Parietal lobe (tissue), 1 donor: Measurements from ENCODE around the gene SRPRB. TPM values are rescaled to one million over a fixed set of nuclear protein-coding genes. Genes with fewer than 3 reads are reported as not detected.

Experiments
- total RNA-seq: library from RNA; depleted of rRNA; stranded (reverse); fragments of >200 nt; gene quantifications from one replicate; pipeline ENCODE4 v1.2.3, GENCODE V29; 2014

SRPRB gene
- 30.4 TPM for total RNA-seq

GRCh38 chr3:133805702-133806475, at the start of gene SRPRB:
TSS of gene SRPRB (plus strand) at chr3:133805815. CDS start at chr3:133805849, 34 bp downstream.

Other genes with a start within 250 kb of the SRPRB start
- gene CDV3, start 232.1 kb upstream of the SRPRB start, total RNA-seq = 87.0 TPM
- 89.2 TPM for gene TOPBP1, start 143.9 kb upstream of the SRPRB start, total RNA-seq
- gene TF, start 59.4 kb upstream of the SRPRB start, total RNA-seq = 7.2 TPM
- gene RAB6B, start 90.1 kb downstream of the SRPRB start, total RNA-seq = 64.2 TPM
- gene SLCO2A1, start 224.1 kb downstream of the SRPRB start, total RNA-seq = 0.31 TPM